ENCODE results near the gene PLEKHN1.

Gene PLEKHN1

DNA sequence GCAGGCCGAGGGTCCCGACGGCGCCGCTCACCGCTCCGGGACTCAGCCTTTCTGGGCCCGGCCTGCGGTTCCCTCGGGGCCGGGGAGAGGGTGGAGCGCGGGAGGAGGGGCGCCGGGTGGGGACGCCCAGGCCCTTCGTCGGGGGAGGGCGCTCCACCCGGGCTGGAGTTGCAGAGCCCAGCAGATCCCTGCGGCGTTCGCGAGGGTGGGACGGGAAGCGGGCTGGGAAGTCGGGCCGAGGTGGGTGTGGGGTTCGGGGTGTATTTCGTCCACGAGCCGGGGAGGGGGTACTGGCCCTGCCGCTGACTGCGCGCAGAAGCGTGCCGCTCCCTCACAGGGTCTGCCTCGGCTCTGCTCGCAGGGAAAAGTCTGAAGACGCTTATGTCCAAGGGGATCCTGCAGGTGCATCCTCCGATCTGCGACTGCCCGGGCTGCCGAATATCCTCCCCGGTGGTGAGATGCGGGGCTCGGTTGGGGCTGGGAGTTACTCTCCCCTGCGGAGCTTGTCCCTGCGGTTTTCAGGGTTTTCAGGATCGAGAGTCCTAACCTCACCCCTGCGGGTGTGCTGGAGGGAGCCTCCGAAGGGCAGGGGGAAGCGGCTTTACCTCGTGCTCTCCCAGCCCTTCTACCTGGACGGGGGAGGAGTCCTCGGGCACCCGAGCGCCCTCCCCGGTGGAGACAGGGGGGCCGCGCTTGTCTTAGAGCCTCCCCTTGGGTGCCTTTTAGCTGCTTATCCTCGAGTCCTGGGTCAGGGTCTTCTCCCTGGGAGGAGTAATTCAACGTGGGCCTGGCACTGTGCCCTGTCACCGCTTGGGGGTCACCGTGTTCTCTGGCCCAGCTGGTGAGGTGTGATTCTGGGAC is 40.5 kb upstream of the PLEKHN1 start:
- TF ChIP-seq, protein P1, sequence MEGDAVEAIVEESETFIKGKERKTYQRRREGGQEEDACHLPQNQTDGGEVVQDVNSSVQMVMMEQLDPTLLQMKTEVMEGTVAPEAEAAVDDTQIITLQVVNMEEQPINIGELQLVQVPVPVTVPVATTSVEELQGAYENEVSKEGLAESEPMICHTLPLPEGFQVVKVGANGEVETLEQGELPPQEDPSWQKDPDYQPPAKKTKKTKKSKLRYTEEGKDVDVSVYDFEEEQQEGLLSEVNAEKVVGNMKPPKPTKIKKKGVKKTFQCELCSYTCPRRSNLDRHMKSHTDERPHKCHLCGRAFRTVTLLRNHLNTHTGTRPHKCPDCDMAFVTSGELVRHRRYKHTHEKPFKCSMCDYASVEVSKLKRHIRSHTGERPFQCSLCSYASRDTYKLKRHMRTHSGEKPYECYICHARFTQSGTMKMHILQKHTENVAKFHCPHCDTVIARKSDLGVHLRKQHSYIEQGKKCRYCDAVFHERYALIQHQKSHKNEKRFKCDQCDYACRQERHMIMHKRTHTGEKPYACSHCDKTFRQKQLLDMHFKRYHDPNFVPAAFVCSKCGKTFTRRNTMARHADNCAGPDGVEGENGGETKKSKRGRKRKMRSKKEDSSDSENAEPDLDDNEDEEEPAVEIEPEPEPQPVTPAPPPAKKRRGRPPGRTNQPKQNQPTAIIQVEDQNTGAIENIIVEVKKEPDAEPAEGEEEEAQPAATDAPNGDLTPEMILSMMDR (IDR thresholded peaks at IDR 0.05; ENCODE audit: extremely low read depth, missing control alignments): no peak
- DNase-seq (ENCODE audit: low spot score): no peak

DNA sequence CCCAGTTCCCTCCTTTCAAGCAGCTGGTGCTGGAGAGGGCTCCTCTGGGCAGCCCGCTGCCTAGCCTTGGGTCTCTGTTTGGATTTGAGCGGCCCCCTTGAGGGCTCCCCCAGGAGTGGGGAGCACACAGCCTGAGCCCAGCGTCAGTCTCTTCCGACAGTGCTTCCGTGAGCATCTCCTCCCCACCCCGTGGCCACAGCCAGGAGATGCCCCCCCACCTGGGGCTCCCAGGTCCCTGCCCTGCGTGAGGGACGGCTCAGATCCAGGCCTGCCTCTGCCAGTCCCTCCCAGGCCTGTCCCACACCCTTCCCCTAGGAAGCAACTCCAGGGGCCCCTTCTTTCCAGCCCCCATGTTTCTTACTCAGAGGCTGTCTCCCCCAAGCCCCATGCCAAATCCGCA is 39.0 kb upstream of the PLEKHN1 start:
- DNase-seq (ENCODE audit: low spot score): no peak
- TF ChIP-seq, protein P1 (IDR thresholded peaks at IDR 0.05; ENCODE audit: extremely low read depth, missing control alignments): no peak

GRCh38 chr1:927748-928147 is 38.5 kb upstream of the PLEKHN1 start:
- TF ChIP-seq, protein P1 (IDR thresholded peaks at IDR 0.05; ENCODE audit: extremely low read depth, missing control alignments): no peak
- DNase-seq (ENCODE audit: low spot score): no peak

DNA sequence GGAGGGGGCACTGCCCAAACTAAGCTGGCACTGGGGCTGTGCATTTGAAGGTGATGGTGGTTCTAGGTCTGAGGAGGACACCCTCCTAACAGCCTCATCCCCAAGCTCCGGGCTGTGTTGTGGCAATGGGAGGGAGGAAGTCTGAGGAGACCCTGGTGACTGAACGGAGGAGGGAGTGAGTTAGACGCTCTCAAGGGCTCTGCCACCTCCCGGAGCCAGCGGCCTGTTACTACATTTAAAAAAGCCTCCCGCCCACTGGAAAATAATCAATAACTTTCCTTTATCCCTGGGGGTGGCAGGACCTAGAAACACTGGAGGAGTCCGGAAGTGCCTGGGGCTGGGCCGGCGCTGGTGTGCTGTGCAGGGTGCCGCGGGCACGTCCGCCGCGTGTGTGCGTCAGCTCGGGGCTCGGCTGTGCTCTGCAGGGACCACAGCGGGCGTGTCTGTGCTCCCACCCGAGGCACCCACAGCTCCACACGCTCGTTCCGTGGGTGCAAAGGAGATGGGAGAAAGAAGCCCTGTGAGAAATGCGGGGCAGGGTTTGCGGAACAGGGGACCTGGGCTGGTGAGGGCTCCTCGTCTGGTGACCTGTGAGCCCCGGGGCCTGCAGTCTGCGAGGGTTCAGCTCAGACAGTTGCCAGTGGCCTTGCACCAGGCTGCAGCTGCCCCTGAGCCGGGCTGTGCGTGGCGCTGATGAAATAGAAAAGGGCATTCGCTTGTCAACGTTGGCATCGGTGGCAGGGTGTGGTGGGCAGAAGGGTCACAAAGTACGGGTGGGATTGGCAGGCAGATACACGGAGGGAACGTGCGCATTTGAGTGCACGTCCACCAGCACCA is 37.2 kb upstream of the PLEKHN1 start:
- DNase-seq (ENCODE audit: low spot score): no peak

DNA sequence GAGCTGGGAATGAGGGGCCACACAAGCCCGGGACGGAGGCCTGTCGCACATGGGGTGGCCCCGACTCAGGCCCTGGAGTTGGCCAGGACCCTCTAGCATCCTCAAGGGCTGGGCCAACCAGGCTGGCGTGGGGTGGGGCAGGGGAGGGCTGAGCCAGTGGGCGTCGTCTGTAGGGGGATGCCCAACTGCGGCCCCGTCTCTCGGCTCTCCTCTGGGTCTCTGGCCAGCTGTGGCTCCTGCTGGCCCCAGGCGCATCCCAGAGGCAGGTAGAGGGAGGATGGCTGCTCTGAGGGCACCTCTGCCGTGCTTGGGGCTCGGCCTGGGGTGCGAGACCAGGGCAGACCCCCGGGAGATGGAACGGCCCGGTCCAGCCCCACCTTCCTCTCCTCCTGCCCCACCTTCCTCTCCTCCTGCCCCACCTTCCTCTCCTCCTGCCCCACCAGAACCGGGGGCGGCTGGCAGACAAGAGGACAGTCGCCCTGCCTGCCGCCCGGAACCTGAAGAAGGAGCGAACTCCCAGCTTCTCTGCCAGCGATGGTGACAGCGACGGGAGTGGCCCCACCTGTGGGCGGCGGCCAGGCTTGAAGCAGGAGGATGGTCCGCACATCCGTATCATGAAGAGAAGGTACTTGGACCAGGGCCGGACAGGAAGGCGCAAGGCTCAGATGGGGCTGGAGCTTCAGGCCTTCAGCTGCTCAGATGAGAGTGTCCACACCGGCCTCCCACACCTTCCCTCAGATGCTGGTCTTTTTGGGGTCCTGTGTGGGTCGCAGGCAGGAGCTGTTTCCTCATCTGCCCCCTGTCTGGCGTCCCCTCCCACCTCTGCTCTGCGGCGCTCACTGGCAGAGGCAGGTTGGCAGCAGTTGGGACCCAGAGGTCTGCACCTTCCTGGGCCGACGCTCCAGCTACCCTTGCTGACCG is 36.3 kb upstream of the PLEKHN1 start:
- TF ChIP-seq, protein P1 (IDR thresholded peaks at IDR 0.05; ENCODE audit: extremely low read depth, missing control alignments): no peak
- no peak for DNase-seq (ENCODE audit: low spot score)

More for the DNA sequence above, 37.2 kb upstream of the PLEKHN1 start:
- TF ChIP-seq, protein P1 (IDR thresholded peaks at IDR 0.05; ENCODE audit: extremely low read depth, missing control alignments): no peak

DNA sequence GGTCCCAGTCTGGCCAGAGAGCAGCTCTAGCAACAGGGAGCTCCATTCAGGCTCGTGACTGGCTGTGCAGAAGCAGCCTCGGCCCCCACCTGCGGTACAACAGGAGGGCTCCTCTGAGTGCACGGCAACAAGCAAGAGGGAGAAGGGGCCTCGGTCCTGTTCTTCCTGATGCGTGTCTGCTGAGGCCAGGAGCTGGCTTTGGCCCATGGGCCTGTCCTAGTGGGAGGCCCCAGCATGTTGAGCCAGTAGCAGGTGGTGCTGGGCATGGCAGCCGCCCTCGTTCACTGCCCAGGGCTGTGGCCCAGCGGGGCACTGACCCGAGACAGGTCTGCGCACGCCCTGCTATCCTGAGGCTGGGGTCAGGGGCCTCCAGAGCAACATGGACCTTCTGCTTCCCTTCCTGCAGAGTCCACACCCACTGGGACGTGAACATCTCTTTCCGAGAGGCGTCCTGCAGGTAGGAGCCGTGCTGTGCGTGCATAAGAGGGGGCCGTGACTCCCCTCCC is 35.6 kb upstream of the PLEKHN1 start:
- no peak for DNase-seq (ENCODE audit: low spot score)
- TF ChIP-seq, protein P1 (IDR thresholded peaks at IDR 0.05; ENCODE audit: extremely low read depth, missing control alignments): no peak
